Stimulated activated CD4-positive, alpha-beta T cell treated with anti-CD3 and anti-CD28 coated beads, TNF-alpha, amount 100 ng/mL, for 24 hours (primary cell): ENCODE measurements around the gene QPCT.
"Not testable (repeated sequence)": the region's sequence is repeated elsewhere in the genome, so short reads cannot be mapped to it uniquely, and the experiment has no call there.

ENCODE experiments used
- DNase-seq, 3 experiments: peaks; one replicate each; pipeline ENCODE4 v3.0.0-alpha.2; 2020; ENCODE audit warnings: low read depth in 3 of 3

Gene QPCT

DNA sequence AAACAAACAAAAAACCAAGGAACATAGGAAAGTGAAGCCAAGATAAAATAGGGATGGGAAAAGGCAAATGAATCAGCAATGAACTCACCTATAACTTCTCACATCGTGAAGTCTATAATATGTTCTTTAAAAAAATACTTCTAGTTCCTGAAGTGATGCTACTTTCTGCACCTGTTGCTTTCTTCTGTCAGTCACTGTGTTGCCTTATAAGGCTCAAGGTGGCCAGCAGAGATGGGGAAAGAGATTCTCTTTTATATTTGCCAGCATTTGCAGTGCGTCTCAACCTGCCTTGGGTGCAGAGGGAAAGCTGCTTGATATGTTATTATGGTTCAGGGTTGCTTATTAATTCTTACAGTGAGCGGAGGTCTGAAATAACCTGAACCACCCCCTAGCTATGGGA is 14.0 kb downstream of the QPCT start:
- no peak for DNase-seq

DNA sequence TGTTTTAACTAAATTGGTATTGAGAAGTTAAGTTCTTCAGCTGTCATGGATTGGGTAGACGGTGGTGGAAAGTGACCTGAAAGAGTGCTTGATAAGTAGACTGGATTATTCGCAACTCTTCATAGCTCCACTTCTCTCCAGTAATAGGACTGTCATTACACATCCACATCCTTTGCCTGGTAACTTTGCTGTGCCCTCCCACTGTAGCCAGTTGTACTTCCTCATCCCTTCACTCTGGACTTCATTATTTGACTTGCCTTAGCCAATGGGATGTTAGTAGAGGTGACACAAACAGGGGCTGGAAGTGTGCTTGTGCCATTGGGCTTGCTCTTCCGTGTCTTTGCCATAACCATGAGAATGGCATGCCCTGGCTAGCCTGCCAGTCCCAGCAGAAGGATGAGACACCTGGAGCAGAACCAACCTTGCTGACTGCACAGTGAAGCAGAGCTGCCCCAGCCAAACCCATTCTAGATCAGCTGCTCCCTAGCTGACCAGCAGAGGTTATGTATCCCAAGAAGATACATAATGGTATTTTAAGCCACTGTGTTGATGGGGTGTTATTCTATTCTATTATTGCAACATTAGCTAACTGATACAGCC is 16.9 kb downstream of the QPCT start:
- no peak for DNase-seq

DNA sequence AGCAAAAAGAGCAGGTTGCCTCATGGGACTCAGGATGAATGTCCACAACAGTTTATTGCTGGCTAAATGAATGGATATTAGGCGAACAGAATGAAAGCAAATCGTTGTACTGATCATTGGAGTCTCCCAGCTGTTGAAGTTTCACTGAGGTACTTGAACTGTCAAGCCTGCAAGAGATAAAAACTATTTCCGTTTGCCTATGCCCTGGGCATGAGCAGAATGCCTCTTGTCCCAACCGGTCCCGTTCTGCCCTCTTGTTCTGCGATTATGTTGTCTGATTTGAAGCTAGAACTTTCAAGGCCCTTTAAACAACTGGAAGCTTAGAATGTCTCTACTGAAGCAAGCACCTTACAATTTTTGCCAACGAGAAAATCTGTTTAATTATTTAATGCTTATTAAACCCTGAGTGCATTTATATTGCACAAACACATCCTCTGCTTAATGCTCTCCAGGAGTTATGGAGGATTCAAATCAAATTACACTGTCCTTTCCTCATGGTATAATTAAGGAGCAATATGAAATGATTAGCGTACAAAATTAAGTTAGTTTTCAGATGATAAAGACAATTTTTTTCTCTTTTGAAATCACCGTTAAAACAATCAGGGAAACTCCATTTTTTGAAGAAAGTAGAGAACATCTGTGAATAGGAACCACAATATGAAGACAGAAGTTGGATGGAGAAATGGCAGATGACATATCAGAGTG is 17.7 kb downstream of the QPCT start:
- DNase-seq = no peak

DNA sequence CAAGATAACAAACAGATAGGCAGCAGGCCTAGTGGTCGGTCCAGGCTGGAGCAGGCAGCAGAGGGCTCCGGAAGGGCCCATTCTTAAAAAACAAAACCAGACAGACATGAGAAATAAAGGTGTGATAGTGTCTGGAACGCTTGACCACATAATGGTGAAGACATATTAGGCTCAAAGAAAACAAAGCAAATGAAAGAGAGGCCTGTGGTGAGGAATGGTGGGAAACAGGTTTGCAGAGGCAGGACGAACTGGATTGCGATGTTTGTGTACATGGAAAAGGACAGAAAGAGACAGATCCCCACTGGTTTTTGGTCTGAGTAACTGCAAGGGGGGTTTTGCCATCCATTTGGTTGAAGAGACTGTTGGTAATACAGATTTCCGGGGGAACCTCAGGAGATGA is 19.9 kb downstream of the QPCT start:
- no peak for DNase-seq

DNA sequence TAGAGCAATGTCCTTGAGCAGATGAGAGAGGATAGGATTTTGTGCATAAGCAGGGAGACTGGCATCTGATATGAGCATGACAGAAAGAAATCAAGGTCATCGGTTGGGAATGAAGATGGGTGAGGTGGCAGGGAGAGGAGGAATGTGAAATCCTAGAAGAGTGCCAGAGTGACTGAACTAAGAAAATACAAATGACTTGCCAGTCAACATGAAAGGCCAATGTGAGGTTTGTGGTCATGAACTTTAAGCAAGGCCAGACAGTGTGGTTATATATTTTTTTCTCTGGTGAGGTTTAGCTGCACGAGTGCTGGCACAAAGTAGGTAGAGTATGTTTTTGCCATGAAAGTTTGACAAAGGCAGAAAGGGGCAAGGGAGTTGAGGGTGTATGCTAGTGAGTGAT is 21.2 kb downstream of the QPCT start:
- DNase-seq = no peak

DNA sequence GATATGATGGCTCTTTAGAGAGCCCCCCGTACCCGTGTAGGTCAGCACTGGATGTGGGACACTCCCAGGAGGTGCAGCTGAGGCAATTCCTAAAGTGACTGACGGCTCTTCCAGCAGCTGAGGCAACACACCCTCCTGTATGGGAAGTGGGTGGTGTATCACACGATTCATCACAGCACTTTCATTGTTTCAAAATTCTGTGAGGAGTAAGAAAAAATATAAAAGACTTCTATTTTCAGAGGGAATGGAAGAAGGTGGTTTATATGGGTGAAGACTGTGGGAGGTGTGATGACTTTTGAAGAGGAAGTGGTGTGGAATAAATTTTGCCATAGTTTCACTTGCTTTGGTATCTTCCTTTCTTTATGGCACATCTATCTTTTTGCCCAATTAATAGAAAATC is 22.3 kb downstream of the QPCT start:
- DNase-seq = no peak

DNA sequence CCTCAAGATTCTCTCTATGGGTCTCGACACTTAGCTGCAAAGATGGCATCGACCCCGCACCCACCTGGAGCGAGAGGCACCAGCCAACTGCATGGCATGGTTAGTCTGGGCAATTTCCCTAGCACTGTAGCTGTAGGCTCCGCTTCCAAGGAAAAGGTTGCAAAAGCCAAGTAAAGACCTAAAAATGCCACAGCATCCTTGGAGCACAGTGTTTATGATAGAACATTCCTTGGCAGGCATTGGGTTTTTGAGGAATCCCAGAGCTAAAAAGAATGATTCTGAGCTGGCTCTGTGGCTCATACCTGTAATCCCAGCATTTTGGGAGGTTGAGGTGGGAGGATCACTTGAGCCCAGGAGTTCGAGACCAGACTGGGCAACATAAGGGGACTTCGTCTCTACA is 22.9 kb downstream of the QPCT start:
- DNase-seq = no peak

DNA sequence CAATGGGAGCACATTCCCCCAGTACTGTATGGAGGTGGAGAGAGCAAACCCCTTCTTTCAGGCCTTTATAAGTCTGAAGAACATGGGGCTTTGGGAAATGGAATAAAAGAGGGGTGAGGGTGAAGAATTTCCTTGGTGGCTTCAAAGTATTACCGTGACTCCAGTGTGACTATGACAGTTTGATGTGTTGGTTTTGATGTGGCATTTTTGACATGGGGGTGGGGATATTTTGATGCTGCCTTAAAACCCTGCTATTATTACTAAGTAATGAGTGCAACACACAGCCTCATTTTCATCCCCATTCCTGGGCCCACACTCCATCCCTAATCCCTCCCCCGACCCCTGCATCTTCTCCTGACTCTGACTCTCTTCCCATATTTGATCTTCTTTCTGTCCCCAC is 23.6 kb downstream of the QPCT start:
- DNase-seq = no peak

DNA sequence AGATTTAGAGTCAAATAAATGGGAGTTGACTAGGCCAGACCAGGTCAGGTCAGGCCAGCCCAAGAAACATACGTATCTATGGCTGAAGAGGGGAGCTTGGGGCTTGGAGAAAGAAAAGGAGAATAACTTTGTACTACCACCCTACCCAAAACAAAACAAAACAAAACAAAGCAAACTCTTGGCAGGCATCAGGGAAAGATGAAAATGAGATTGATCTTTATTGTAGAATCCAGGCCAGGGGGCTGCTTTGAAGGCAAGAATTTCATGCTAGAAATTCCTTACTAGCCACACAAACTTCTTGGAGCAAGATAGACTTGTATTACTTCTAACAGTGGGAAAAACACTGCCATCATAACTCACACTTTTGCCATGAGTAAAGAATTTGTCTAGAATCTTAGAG is 26.2 kb downstream of the QPCT start:
- DNase-seq = no peak

DNA sequence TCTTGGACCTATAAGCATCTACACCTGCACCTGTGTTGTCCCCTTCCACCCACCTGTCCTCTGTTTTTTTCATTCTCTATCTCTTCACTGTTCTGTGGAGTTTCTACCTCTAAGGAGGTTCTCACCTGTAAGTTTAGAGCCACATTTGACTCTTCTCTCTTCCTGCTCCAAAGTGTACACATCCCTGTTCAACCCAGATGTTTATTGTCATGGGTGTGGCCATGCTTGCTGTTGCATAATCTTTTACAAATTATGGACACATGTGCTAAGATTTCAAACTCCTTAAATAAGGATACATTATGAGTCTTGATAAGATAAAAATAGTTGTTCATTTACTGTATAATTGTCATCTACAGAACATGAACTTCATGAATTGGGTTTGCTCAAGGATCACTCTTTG is 27.6 kb downstream of the QPCT start:
- no peak for DNase-seq

DNA sequence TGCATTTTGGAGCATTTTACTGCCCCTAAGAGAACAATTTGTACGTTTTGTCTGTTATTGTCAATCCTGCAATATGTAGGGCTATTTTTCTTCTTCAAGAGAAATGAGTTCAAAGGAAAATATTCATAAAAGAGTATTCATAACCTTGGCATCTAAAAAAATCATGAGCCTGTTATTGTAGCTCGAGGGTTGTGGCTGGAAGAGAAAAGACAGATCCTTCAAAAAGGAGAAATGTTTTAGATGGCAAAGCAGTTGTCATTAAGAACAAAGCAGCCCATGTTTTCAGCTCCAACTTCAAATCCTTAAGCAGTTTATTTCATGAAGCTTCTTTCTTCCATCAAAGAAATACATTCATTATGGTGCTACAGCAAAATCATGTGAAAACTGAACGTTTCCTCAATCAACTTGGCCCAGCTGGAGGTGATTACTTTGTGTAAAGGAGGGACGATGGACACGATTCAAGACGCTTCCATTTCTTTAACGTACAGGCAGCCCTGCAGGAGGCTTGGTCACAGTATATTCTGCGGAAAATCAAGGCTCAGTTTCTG is 31.4 kb downstream of the QPCT start:
- DNase-seq = no peak

DNA sequence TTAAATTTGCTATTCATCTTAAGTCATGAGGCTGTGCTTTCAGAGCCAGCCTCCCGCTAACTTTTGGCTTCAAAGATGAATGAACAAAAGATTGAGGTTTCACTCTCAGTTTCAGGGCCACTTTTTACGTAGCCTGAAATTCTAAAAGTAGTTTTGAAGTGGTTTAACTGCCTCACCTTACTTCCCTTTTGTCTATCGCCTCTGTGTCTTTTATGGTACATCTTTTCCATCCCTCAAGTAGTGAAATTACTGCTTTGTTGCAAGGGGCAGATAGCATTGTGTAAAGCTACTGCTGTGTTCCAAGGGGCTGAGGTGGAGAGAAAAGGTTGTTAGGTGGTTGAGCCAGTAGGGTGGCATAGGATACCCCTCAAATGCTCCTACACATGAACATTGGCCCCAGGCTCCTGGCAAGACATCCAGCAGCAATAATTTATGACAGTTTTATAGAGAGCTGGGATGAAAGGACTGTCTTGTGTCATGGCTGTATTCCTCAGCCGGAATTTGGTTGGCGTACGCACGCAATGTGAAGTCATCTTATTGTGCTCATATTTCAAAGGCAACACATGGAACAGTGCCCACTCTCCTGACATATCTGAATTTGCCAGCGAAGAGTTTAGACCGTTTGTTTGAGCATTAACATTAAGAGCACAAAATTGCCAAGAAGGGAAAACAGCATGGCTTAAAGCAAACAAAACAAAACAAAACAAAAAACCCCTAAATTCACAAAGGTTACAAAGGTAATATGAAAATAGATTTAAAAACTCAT is 32.2 kb downstream of the QPCT start:
- DNase-seq = peak in 1 of 3 experiments; percentile 34

DNA sequence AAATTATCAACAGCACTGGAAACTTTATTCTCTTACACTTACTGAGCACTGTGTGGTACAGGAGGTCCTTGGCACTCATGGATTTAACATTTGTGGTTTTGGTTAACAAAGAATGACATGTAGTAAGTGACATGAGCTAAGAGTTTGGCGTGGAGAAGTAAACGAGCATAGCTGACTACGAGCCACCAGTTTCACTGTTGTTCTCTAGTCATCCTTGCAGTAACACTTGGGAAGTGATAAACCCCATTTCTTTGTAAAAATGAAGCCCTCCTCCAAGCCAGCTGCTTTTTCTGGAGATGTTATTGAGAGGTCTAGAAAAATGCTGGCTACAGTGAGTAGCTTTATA is 32.7 kb downstream of the QPCT start:
- DNase-seq = peak in 1 of 3 experiments; percentile 24

DNA sequence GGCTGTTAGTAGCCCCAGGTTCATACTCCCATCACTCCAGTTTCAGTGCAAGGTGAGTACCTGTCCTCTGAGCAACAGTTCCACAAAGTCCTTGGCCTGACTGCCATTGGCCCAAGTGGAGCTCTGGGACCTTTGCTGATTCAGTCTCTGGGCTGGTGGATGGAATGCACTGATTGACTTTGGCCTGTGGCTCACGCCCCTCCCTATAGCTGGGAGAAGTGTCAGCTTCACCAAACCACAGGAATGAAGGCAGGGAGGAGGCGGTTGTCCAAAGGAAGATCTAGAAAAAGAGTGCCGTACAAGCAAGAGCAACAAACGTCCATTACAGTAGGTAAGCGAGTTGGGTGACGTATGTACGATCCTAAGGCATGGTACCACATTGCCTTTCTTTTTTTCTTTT is 34.0 kb downstream of the QPCT start:
- no peak for DNase-seq

DNA sequence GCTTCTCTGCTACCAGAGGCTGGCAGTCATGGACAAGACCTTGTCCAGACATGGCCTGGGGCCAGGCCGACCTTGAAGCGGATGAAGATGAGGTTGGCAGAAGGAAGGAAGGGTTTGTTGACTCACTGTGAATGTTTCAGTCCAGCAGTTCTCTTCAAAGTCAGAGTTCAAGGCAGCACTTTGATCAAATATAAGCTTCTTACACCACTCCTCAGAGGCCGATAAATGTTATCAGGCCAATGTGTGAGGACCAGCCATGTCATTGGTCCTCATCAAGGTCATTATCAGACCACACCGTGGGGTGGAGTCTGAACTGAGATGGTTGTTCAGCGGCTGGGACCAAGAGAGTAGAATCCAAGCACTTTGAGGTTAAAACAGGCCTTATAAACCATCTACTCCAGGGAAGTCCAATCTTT is 35.5 kb downstream of the QPCT start:
- DNase-seq = no peak

DNA sequence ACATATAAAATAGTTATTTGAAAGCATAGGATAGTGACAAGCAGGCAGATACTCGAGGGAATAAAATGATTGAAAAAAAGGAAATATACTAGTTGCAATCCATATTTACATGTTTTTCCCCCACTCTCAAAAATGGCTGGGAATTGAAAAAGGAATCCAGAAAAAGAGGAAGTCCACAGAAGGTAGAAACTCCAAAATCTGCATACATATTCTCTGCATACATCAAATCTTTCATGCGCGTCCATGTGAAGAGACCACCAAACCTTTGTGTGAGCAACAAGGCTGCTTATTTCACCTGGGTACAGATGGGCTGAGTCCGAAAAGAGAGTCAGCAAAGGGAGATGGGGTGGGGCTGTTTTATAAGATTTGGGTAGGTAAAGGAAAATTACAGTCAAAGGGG is 36.4 kb downstream of the QPCT start:
- DNase-seq = not testable (repeated sequence)

DNA sequence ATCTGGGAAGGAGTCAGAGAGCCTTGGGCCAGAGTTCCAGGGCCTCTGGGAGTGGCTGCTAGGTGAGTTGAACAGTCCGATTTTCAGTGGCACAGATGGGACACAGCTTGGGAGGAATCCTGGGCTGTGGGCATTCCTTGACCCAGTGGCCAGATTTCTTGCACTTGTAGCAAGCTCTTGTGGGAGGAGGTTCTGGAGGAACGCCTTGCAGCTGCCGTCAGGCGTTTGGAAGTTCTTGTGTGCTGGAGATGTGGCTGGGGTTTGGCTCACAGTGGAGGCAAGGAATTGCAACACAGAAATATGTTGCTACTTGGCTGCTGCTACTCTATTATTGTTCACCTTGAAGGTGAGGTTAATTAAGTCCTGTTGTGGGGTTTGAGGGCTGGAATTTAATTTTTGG is 39.8 kb downstream of the QPCT start:
- DNase-seq = not testable (repeated sequence)

DNA sequence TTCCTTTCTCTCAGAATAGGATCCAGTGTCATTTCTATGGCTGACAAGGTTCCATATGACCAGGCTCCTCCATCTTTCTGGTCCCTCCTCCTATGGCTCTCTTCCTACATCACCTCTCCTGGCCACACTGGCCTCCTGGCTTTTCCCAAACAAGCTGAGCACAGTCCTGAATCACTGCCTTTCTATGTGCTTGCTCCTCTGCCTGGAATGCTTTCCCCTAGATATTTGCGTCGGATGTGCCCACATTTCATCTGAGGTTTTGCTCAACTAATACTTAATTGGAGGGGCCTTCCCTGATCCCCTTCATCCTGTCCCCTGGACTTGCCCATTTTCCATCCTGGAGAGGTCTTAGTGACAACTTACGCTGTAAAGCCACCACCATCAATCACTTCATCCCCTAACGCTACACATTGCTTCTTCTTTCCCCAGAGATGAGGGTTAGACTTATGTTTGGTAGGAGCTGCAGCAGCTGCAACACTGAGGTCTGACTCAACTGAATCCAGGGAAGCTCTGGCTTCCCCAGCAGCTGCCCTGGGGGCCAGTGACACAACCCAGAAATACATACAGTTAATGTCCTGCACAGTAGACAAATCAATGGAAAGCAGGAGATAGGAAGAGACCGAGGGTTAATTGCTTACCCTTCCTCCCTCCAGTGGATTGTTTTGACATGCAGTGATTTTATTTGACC is 42.9 kb downstream of the QPCT start:
- DNase-seq = no peak

DNA sequence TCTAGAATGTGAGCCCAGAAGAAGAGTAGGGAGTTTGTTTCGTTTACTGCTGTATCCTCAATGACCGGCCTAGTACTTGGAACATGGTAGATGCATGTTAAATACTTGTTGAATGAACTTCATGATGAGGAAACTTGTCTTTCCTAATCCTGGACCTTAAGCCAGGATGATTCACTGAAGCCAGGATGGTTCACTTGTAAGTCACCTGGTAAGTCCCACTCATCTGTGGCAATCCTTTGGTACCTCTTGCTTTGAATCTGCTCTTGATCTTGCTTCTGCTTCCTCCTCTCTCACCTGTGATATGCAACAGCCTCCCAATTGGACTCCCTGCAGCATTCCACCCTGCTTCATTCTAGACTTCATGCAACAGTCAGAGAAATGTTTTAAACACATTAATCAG is 43.6 kb downstream of the QPCT start:
- DNase-seq = no peak

DNA sequence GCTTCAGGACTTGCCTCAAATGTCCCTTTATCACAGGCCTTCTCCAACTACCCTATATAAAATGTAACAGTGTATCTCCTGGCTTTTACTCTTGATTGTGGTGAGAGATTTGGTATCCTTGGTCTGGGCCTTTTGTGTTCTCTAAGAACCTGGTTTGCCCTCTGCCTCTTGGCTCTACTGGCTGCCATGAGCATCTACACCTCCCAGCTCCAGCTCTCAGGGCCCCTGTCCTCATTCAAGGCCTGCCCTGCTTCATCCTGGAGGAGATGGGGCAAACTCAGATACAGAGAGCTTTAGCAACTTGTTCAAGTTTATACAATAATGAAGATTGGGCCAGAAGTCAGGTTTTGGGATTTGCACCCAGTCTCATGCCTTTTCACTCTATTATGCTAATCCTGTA is 45.0 kb downstream of the QPCT start:
- no peak for DNase-seq

DNA sequence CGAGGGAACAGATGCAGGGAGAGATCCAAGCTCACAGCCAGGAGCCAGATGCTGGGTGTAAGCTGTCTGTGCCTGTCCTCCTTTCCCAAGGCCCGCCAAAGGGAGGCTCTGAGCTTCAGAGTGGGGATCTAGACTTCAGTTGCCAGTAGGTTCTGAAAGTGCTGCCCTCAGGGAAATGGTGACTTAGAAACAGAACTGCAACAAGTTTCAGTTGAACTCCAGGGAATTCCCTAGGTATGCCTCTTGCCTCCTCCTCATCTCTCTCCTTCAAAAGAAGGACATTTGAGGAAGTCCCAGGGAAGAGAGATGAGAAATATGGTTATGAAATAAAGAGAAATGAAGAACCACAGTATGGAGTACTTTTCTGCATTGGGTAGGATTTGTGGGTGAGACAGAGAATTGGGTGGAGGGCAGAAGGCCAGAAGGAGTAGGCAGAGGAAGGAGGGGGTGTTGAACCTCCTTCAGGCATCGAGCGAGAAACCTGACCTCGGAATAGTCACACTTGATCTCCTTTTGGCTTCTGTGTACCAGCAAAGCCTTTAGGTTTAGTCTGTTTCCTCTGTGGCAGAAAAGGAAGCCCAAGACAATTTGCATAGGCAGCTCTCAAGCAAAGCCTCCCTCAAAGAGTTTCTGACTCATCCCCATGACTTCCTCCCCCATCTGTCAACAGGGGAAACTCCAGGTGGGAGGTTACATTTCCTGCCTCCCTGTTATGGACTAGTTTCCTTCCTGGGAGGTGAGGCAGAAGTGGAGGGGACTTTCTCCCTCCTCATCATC is 45.7 kb downstream of the QPCT start:
- DNase-seq = peak in 2 of 3 experiments; percentile 39 to 62

DNA sequence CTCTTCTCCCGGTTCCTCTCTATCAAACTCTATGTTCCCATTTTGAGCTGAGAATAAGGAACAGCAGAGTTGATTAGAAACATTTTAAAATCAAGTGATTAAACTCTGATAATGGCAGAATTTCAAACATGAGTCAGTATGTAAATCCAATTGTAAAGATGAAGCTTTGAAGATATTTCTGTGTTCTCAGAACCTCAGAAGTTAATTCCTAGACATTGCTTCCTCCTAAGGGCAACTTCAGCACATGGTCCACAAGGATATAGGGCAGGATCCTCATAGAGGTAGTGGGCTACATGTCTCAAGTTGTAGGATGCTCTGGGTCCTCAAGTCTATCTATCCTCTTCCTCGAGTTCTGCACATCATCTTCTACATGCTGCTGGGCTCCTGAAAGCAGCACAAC is 46.3 kb downstream of the QPCT start:
- DNase-seq = no peak
